Measurements from ENCODE around the gene FCGR3A. TPM values are rescaled to one million over a fixed set of nuclear protein-coding genes. Genes with fewer than 3 reads are reported as not detected.

Gene FCGR3A
- total and polyA plus RNA-seq, 12 donors, result 3.1 to 184 (median 106) TPM

- no peaks in the 10 kb centered on the region for H3K36me3 ChIP-seq (replicated peaks in 1 of 2)
- DNase-seq, result no peak
- H3K4me1 ChIP-seq (replicated peaks in 1 of 2), result no peaks in the 10 kb centered on the region
- intact Hi-C loops (cut with DNase I), result no loop called here
- WGBS, 4 donors, result 81 to 86% (median 81%) methylated on average over 5 of the region's 5 CpGs
- TF ChIP-seq POLR2A (IDR thresholded peaks at IDR 0.05) (no peak), CTCF (IDR thresholded peaks at IDR 0.05) (no peak)
- H3K27me3 ChIP-seq, result peaks cover 4% of the 10 kb centered on the region
- H3K9me3 ChIP-seq (replicated peaks in 1 of 3), result no peaks in the 10 kb centered on the region
- no peak overlapping the region for H3K4me3 ChIP-seq
- no peak overlapping the region for H3K27ac ChIP-seq
Observed at GRCh38 chr1:161511018-161511755, 38.4 kb downstream of the FCGR3A start.

- Histone ChIP-seq H3K9me3 (replicated peaks in 1 of 3) (no peaks in the 10 kb centered on the region), H3K36me3 (replicated peaks in 1 of 2) (no peaks in the 10 kb centered on the region), H3K4me3 (no peak overlapping the region), H3K4me1 (replicated peaks in 1 of 2) (no peaks in the 10 kb centered on the region), H3K27ac (no peak overlapping the region), H3K27me3 (peaks cover 4% of the 10 kb centered on the region)
- WGBS, 4 donors, result 74 to 85% (median 82%) methylated on average over 2 to 3 of the region's 3 CpGs
- no peak for DNase-seq
- intact Hi-C loops (cut with DNase I), result no loop called here
- TF ChIP-seq CTCF (IDR thresholded peaks at IDR 0.05) (no peak), POLR2A (IDR thresholded peaks at IDR 0.05) (no peak)
Observed at GRCh38 chr1:161510477-161510876, 39.1 kb downstream of the FCGR3A start.

- intact Hi-C loops (cut with DNase I), result no loop called here
- H3K27me3 ChIP-seq, result peaks cover 10% of the 10 kb centered on the region
- 40 to 50% (median 46%) methylated on average over 10 to 15 of the region's 15 CpGs for WGBS, 4 donors
- H3K4me3 ChIP-seq, result peak overlapping the region in 1 of 4 donors; percentile 38
- peak overlapping the region in 2 of 5 donors; percentile 65 to 76 for H3K27ac ChIP-seq
- TF ChIP-seq POLR2A (IDR thresholded peaks at IDR 0.05), result no peak
- TF ChIP-seq CTCF (IDR thresholded peaks at IDR 0.05), result no peak
- H3K9me3 ChIP-seq (replicated peaks in 1 of 3), result no peaks in the 10 kb centered on the region
- no peaks in the 10 kb centered on the region for H3K4me1 ChIP-seq (replicated peaks in 1 of 2)
- DNase-seq, result peak in 2 of 7 donors; percentile 29 to 45
- no peaks in the 10 kb centered on the region for H3K36me3 ChIP-seq (replicated peaks in 1 of 2)
Observed at GRCh38 chr1:161506336-161507223, 43.0 kb downstream of the FCGR3A start.

- peak overlapping the region in 1 of 4 donors; percentile 38 for H3K4me3 ChIP-seq
- no peak for DNase-seq
- peaks cover 10% of the 10 kb centered on the region for H3K27me3 ChIP-seq
- intact Hi-C loops (cut with DNase I), result no loop called here
- no peaks in the 10 kb centered on the region for H3K4me1 ChIP-seq (replicated peaks in 1 of 2)
- no peaks in the 10 kb centered on the region for H3K36me3 ChIP-seq (replicated peaks in 1 of 2)
- peak overlapping the region in 3 of 5 donors; percentile 13 to 76 (median 65) for H3K27ac ChIP-seq
- TF ChIP-seq POLR2A (IDR thresholded peaks at IDR 0.05) (no peak), CTCF (IDR thresholded peaks at IDR 0.05) (no peak)
- H3K9me3 ChIP-seq (replicated peaks in 1 of 3), result no peaks in the 10 kb centered on the region
- 75 to 90% (median 80%) methylated on average over 6 of the region's 6 CpGs for whole genome bisulfite sequencing, 4 donors
Observed at GRCh38 chr1:161505686-161506085, 43.9 kb downstream of the FCGR3A start.

All from adrenal gland (tissue), 12 donors.